HepG2 (cell line): ENCODE measurements around the gene AGAP3. TPM values are rescaled to one million over a fixed set of nuclear protein-coding genes. Genes with fewer than 3 reads are reported as not detected.

Experiments
- ATF7 ChIP-seq, 2 experiments: fragments of 450-650 bp in 1 of 2; sonication (generic) in 1 of 2; formaldehyde crosslinking in 1 of 2; IDR thresholded peaks; 2 replicates each; pipeline versions ENCODE4 v1.4.0 to v1.6.1; 2016 to 2020; ENCODE audit warnings: antibody characterized with exemption in 1 of 2, mild to moderate bottlenecking in 1 of 2, missing genetic modification reagents in 1 of 2
- CCDC6 ChIP-seq: sonication (generic); formaldehyde crosslinking; IDR thresholded peaks from 2 replicates; pipeline ENCODE4 v1.8.1; 2022; ENCODE audit warnings: mild to moderate bottlenecking, missing genetic modification reagents, moderate library complexity
- CREM ChIP-seq, 2 experiments: sonication (generic) in 1 of 2; formaldehyde crosslinking in 1 of 2; IDR thresholded peaks; 2 replicates each; pipeline versions ENCODE4 v1.4.0 to v1.6.1; 2016 to 2020; ENCODE audit warnings: antibody characterized with exemption in 1 of 2, mild to moderate bottlenecking in 1 of 2, missing genetic modification reagents in 1 of 2
- DMAP1 ChIP-seq: IDR thresholded peaks from 2 replicates; pipeline ENCODE4 v1.6.1; 2016
- EEA1 ChIP-seq: sonication (generic); formaldehyde crosslinking; IDR thresholded peaks from 2 replicates; pipeline ENCODE4 v1.5.1; 2020; ENCODE audit warnings: mild to moderate bottlenecking, missing genetic modification reagents, borderline replicate concordance
- HMGXB4 ChIP-seq, 2 experiments: sonication (generic) in 1 of 2; formaldehyde crosslinking in 1 of 2; IDR thresholded peaks; 2 replicates each; pipeline versions ENCODE4 v1.4.0 to v1.6.1; 2018 to 2020; ENCODE audit warnings: missing genetic modification reagents in 2 of 2, borderline replicate concordance in 1 of 2, low read depth in 1 of 2, mild to moderate bottlenecking in 1 of 2, missing biosample characterization in 1 of 2
- IRF9 ChIP-seq: sonication (generic); formaldehyde crosslinking; IDR thresholded peaks from 2 replicates; pipeline ENCODE4 v1.8.0; 2022; ENCODE audit warnings: missing genetic modification reagents, mild to moderate bottlenecking, borderline replicate concordance
- MAFK ChIP-seq, 2 experiments: IDR thresholded peaks in 1 of 2; conservative IDR thresholded peaks in 1 of 2; 2 replicates each; pipeline ENCODE4 v1.6.1; 2011; ENCODE audit warnings: improper control_type of control experiment in 2 of 2, low read length in 2 of 2
- RBM39 ChIP-seq: fragments of 200-400 bp; formaldehyde crosslinking; IDR thresholded peaks from one replicate; pipeline ENCODE4 v1.6.1; 2018; ENCODE audit warnings: antibody characterized with exemption, mild to moderate bottlenecking, low read depth, low read length; ENCODE audit not compliant: poor library complexity, severe bottlenecking
- SMARCE1 ChIP-seq: fragments of 450-650 bp; IDR thresholded peaks from 2 replicates; pipeline ENCODE4 v1.6.1; 2017; ENCODE audit warnings: borderline replicate concordance
- SRSF9 ChIP-seq: fragments of 200-400 bp; formaldehyde crosslinking; IDR thresholded peaks from 2 replicates; pipeline ENCODE4 v1.6.1; 2018; ENCODE audit warnings: borderline replicate concordance, mild to moderate bottlenecking, low read depth, low read length; ENCODE audit not compliant: insufficient read depth, poor library complexity, severe bottlenecking
- TARDBP ChIP-seq: sonication (generic); formaldehyde crosslinking; IDR thresholded peaks from 2 replicates; pipeline ENCODE4 v1.8.0; 2022; ENCODE audit warnings: mild to moderate bottlenecking, missing genetic modification reagents
- U2AF2 ChIP-seq: fragments of 200-400 bp; formaldehyde crosslinking; IDR thresholded peaks from 2 replicates; pipeline ENCODE4 v1.6.1; 2017; ENCODE audit warnings: low read depth, mild to moderate bottlenecking, low read length
- ZFYVE20 ChIP-seq: sonication (generic); formaldehyde crosslinking; IDR thresholded peaks from 2 replicates; pipeline ENCODE4 v1.8.0; 2023; ENCODE audit warnings: low read depth, mild to moderate bottlenecking, moderate library complexity, missing genetic modification reagents, borderline replicate concordance
- ZNF616 ChIP-seq: sonication (generic); formaldehyde crosslinking; IDR thresholded peaks from 2 replicates; pipeline ENCODE4 v1.5.0; 2020; ENCODE audit warnings: low read depth, mild to moderate bottlenecking, missing genetic modification reagents
- polyA plus RNA-seq, 8 experiments: library from polyadenylated mRNA; depleted of rRNA in 3 of 8; stranded (reverse) in 7 of 8; unstranded in 1 of 8; fragments of >200 nt; fragmentation: Illumina TruSeq in 4 of 8; extraction: Trizol in 4 of 8; gene quantifications; 2 replicates each; pipeline versions ENCODE4 v1.2.1 to v1.2.3, GENCODE V29; 2011 to 2016; ENCODE audit warnings: low read depth in 4 of 8, missing spikeins in 1 of 8, mixed read lengths in 1 of 8; ENCODE audit not compliant: insufficient read depth in 1 of 8
- total RNA-seq, 5 experiments: library from RNA; depleted of rRNA; stranded (reverse); fragments of >200 nt; fragmentation: Illumina TruSeq; extraction: Trizol; gene quantifications; 2 replicates each; pipeline ENCODE4 v1.2.3, GENCODE V29; 2016; ENCODE audit warnings: low read depth in 1 of 5
- TF ChIP-seq, protein P1 (sequence below), 2 experiments: sonication (generic) in 1 of 2; formaldehyde crosslinking in 1 of 2; IDR thresholded peaks; 2 replicates each; pipeline versions ENCODE4 v1.6.1 to v1.9.0; 2014 to 2022; ENCODE audit warnings: antibody characterized with exemption in 1 of 2, borderline replicate concordance in 1 of 2, inconsistent platforms in 1 of 2, low read depth in 1 of 2, missing genetic modification reagents in 1 of 2
- TF ChIP-seq, protein P2 (sequence below): sonication (generic); formaldehyde crosslinking; IDR thresholded peaks from 2 replicates; pipeline ENCODE4 v1.8.1; 2023; ENCODE audit warnings: mild to moderate bottlenecking, missing genetic modification reagents

Gene AGAP3
- total and polyA plus RNA-seq, 2 of the 13 experiments (the other 11 are each of a cell fraction or from before 2014, with no cell fraction given), result 31.3 to 61.4 TPM

GRCh38 chr7:151057989-151058780 lies 28.1 kb upstream of the AGAP3 start (continued):
- TF ChIP-seq TARDBP (CRISPR knock-in tag) (peak; percentile 52; the same call in 1 of the 2 replicates), DMAP1 (CRISPR knock-in tag) (no peak), ZFYVE20 (no peak), CREM (IDR thresholded peaks at IDR 0.05) (peak; percentile 99), CREM (CRISPR knock-in tag; IDR thresholded peaks at IDR 0.05) (no peak), SMARCE1 (no peak), IRF9 (no peak), U2AF2 (no peak), SRSF9 (no peak), EEA1 (CRISPR knock-in tag) (no peak), ATF7 (IDR thresholded peaks at IDR 0.05) (no peak), ATF7 (CRISPR knock-in tag; IDR thresholded peaks at IDR 0.05) (no peak), MAFK (conservative IDR thresholded peaks at IDR 0.05 in 1 of 2, IDR thresholded peaks at IDR 0.05 in 1 of 2; ENCODE audit: low read length in 2 of 2) (no peak), HMGXB4 (CRISPR knock-in tag; IDR thresholded peaks at IDR 0.05; ENCODE audit: borderline replicate concordance in 1 of 2, low read depth in 1 of 2) (peak in 1 of 2 experiments; percentile 65; a peak in 1 of 4 replicates), ZNF616 (no peak), RBM39 (no peak), CCDC6 (CRISPR knock-in tag) (peak; percentile 83)
- TF ChIP-seq, protein P1, sequence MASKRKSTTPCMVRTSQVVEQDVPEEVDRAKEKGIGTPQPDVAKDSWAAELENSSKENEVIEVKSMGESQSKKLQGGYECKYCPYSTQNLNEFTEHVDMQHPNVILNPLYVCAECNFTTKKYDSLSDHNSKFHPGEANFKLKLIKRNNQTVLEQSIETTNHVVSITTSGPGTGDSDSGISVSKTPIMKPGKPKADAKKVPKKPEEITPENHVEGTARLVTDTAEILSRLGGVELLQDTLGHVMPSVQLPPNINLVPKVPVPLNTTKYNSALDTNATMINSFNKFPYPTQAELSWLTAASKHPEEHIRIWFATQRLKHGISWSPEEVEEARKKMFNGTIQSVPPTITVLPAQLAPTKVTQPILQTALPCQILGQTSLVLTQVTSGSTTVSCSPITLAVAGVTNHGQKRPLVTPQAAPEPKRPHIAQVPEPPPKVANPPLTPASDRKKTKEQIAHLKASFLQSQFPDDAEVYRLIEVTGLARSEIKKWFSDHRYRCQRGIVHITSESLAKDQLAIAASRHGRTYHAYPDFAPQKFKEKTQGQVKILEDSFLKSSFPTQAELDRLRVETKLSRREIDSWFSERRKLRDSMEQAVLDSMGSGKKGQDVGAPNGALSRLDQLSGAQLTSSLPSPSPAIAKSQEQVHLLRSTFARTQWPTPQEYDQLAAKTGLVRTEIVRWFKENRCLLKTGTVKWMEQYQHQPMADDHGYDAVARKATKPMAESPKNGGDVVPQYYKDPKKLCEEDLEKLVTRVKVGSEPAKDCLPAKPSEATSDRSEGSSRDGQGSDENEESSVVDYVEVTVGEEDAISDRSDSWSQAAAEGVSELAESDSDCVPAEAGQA (IDR thresholded peaks at IDR 0.05; ENCODE audit: low read depth), result peak; percentile 65
- TF ChIP-seq, protein P1 (CRISPR knock-in tag; IDR thresholded peaks at IDR 0.05; ENCODE audit: borderline replicate concordance), result 0 out of 2 replicates have a peak, but pooled peaks have one; percentile 44
- TF ChIP-seq, protein P2, sequence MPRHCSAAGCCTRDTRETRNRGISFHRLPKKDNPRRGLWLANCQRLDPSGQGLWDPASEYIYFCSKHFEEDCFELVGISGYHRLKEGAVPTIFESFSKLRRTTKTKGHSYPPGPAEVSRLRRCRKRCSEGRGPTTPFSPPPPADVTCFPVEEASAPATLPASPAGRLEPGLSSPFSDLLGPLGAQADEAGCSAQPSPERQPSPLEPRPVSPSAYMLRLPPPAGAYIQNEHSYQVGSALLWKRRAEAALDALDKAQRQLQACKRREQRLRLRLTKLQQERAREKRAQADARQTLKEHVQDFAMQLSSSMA, result no peak
